Retina (tissue), 1 donor: Measurements from ENCODE around the gene MYZAP.

Experiments
- DNase-seq: peaks from one replicate; pipeline ENCODE4 v3.0.0-alpha.2; 2016

MYZAP gene

GRCh38 chr15:57565311-57565710, 26.4 kb upstream of the MYZAP start:
- no peak for DNase-seq

- DNase-seq: no peak
These were observed 24.9 kb upstream of the MYZAP start for GRCh38 chr15:57566834-57567233.

- DNase-seq: no peak
These were observed 23.8 kb upstream of the MYZAP start for GRCh38 chr15:57567891-57568290.

- no peak for DNase-seq
These were observed 23.4 kb upstream of the MYZAP start for GRCh38 chr15:57568299-57568698.

- no peak for DNase-seq
These were observed 21.4 kb upstream of the MYZAP start for GRCh38 chr15:57570340-57570739.

GRCh38 chr15:57570994-57571393, 20.7 kb upstream of the MYZAP start:
- no peak for DNase-seq

GRCh38 chr15:57571725-57572124, 20.0 kb upstream of the MYZAP start:
- DNase-seq: no peak

GRCh38 chr15:57572468-57572867, 19.2 kb upstream of the MYZAP start:
- DNase-seq: no peak

- DNase-seq: no peak
These were observed 18.6 kb upstream of the MYZAP start for GRCh38 chr15:57573151-57573550.

GRCh38 chr15:57575363-57575762, 16.3 kb upstream of the MYZAP start:
- peak; percentile 38 for DNase-seq

GRCh38 chr15:57578288-57578900, 13.3 kb upstream of the MYZAP start:
- DNase-seq: no peak

- DNase-seq: no peak
These were observed 11.3 kb upstream of the MYZAP start for GRCh38 chr15:57580428-57580827.

GRCh38 chr15:57580866-57581265, 10.8 kb upstream of the MYZAP start:
- no peak for DNase-seq

GRCh38 chr15:57582090-57582489, 9.6 kb upstream of the MYZAP start:
- no peak for DNase-seq

- DNase-seq: no peak
These were observed 8.4 kb upstream of the MYZAP start for GRCh38 chr15:57583282-57583681.

GRCh38 chr15:57583720-57584119, 8.0 kb upstream of the MYZAP start:
- DNase-seq: no peak

GRCh38 chr15:57586661-57587424, 4.9 kb upstream of the MYZAP start:
- no peak for DNase-seq

GRCh38 chr15:57589281-57589680, 2.4 kb upstream of the MYZAP start:
- no peak for DNase-seq

- DNase-seq: no peak
These were observed 1.9 kb upstream of the MYZAP start for GRCh38 chr15:57589754-57590153.

GRCh38 chr15:57591237-57591821, 375 bp upstream of the MYZAP start:
- DNase-seq: no peak

- DNase-seq: peak; percentile 17
These were observed 722 bp downstream of the MYZAP start for GRCh38 chr15:57592426-57592825.

- DNase-seq: peak; percentile 9
These were observed 1.2 kb downstream of the MYZAP start for GRCh38 chr15:57592836-57593420.

- DNase-seq: no peak
These were observed 2.8 kb downstream of the MYZAP start for GRCh38 chr15:57594479-57594878.
